Liver (tissue), 9 donors: ENCODE results near the gene PRSS27. TPM values are rescaled to one million over a fixed set of nuclear protein-coding genes. Genes with fewer than 3 reads are reported as not detected.

Experiments
- DNase-seq: peaks from one replicate; pipeline ENCODE4 v3.0.0-alpha.2; 2017; ENCODE audit warnings: low spot score
- H3K27ac ChIP-seq, 2 donors: one replicate each; pipeline ENCODE4 v1.7.0; 2013; ENCODE audit warnings: inconsistent platforms in 2 of 2, low read length in 2 of 2, control low read depth in 1 of 2, low read depth in 1 of 2, mild to moderate bottlenecking in 1 of 2
- H3K27me3 ChIP-seq, 4 donors: one replicate each; pipeline versions ENCODE4 v1.6.1 to v1.7.0; 2013; ENCODE audit warnings: low read length in 3 of 4, inconsistent platforms in 1 of 4, mild to moderate bottlenecking in 1 of 4, moderate library complexity in 1 of 4; ENCODE audit not compliant: control insufficient read depth in 4 of 4, insufficient read depth in 4 of 4
- H3K36me3 ChIP-seq, 4 donors: one replicate each; pipeline versions ENCODE4 v1.6.1 to v1.7.0; 2013; ENCODE audit warnings: low read length in 3 of 4, mild to moderate bottlenecking in 3 of 4, low read depth in 1 of 4, moderate library complexity in 1 of 4; ENCODE audit not compliant: control insufficient read depth in 4 of 4, insufficient read depth in 3 of 4
- H3K4me1 ChIP-seq, 4 donors: one replicate each; pipeline versions ENCODE4 v1.6.1 to v1.7.0; 2013; ENCODE audit warnings: low read length in 3 of 4, mild to moderate bottlenecking in 3 of 4, moderate library complexity in 1 of 4; ENCODE audit not compliant: control insufficient read depth in 4 of 4, insufficient read depth in 4 of 4
- H3K4me3 ChIP-seq, 3 donors: one replicate each; pipeline versions ENCODE4 v1.6.1 to v1.7.0; 2013; ENCODE audit warnings: low read length in 3 of 3, control low read depth in 1 of 3, low read depth in 1 of 3, mild to moderate bottlenecking in 1 of 3
- H3K9ac ChIP-seq, 2 donors: one replicate each; pipeline ENCODE4 v1.7.0; 2013; ENCODE audit warnings: low read length in 2 of 2, mild to moderate bottlenecking in 2 of 2, moderate library complexity in 2 of 2, control low read depth in 1 of 2, low read depth in 1 of 2
- H3K9me3 ChIP-seq, 4 donors: one replicate each; pipeline versions ENCODE4 v1.6.1 to v1.7.0; 2013; ENCODE audit warnings: low read length in 3 of 4; ENCODE audit not compliant: control insufficient read depth in 4 of 4
- ATF3 ChIP-seq: IDR thresholded peaks from 2 replicates; pipeline ENCODE4 v1.6.1; 2016; ENCODE audit warnings: antibody characterized with exemption
- CTCF ChIP-seq: fragments of 150-350 bp; IDR thresholded peaks from 2 replicates; pipeline ENCODE4 v1.5.1; 2017; ENCODE audit warnings: improper control_type of control experiment, low read depth, low read length; ENCODE audit not compliant: missing input control
- EGR1 ChIP-seq, 2 donors: IDR thresholded peaks; 2 replicates each; pipeline ENCODE4 v1.6.1; 2016 to 2018; ENCODE audit warnings: antibody characterized with exemption in 2 of 2, low read depth in 2 of 2
- FOXA1 ChIP-seq: IDR thresholded peaks from 2 replicates; pipeline ENCODE4 v1.6.1; 2016; ENCODE audit warnings: antibody characterized with exemption
- FOXA2 ChIP-seq: IDR thresholded peaks from 2 replicates; pipeline ENCODE4 v1.6.1; 2016; ENCODE audit warnings: antibody characterized with exemption
- GABPA ChIP-seq, 2 donors: IDR thresholded peaks in 1 of 2; conservative IDR thresholded peaks in 1 of 2; 2 replicates each; pipeline ENCODE4 v1.6.1; 2016; ENCODE audit warnings: antibody characterized with exemption in 2 of 2, mild to moderate bottlenecking in 1 of 2, moderate library complexity in 1 of 2
- HNF4A ChIP-seq, 2 donors: conservative IDR thresholded peaks; 2 replicates each; pipeline ENCODE4 v1.6.1; 2016; ENCODE audit warnings: antibody characterized with exemption in 2 of 2, mild to moderate bottlenecking in 2 of 2
- HNF4G ChIP-seq: IDR thresholded peaks from 2 replicates; pipeline ENCODE4 v1.6.1; 2016; ENCODE audit warnings: antibody characterized with exemption
- JUND ChIP-seq, 2 donors: IDR thresholded peaks; 2 replicates each; pipeline ENCODE4 v1.6.1; 2016; ENCODE audit warnings: antibody characterized with exemption in 2 of 2
- MAX ChIP-seq: IDR thresholded peaks from 2 replicates; pipeline ENCODE4 v1.6.1; 2016; ENCODE audit warnings: antibody characterized with exemption
- NR2F2 ChIP-seq: IDR thresholded peaks from 2 replicates; pipeline ENCODE4 v1.6.1; 2016; ENCODE audit warnings: antibody characterized with exemption
- RAD21 ChIP-seq, 2 donors: IDR thresholded peaks; 2 replicates each; pipeline ENCODE4 v1.6.1; 2016; ENCODE audit warnings: antibody characterized with exemption in 2 of 2, mild to moderate bottlenecking in 2 of 2
- REST ChIP-seq: IDR thresholded peaks from 2 replicates; pipeline ENCODE4 v1.6.1; 2016; ENCODE audit warnings: antibody characterized with exemption, mild to moderate bottlenecking
- RXRA ChIP-seq, 2 donors: IDR thresholded peaks; 2 replicates each; pipeline ENCODE4 v1.6.1; 2017 to 2018; ENCODE audit warnings: antibody characterized with exemption in 2 of 2, mild to moderate bottlenecking in 1 of 2
- SP1 ChIP-seq: IDR thresholded peaks from 2 replicates; pipeline ENCODE4 v1.6.1; 2018; ENCODE audit warnings: antibody characterized with exemption, mild to moderate bottlenecking
- TAF1 ChIP-seq: conservative IDR thresholded peaks from 2 replicates; pipeline ENCODE4 v1.6.1; 2016; ENCODE audit warnings: antibody characterized with exemption, mild to moderate bottlenecking
- YY1 ChIP-seq: IDR thresholded peaks from 2 replicates; pipeline ENCODE4 v1.6.1; 2016; ENCODE audit warnings: antibody characterized with exemption, mild to moderate bottlenecking
- ZBTB33 ChIP-seq: IDR thresholded peaks from 2 replicates; pipeline ENCODE4 v1.6.1; 2016; ENCODE audit warnings: antibody characterized with exemption
- WGBS: extraction: QIAGEN DNeasy Blood & Tissue Kit; methylation state at CpG from one replicate; pipeline ENCODE4 v1.1.7; 2013; 5-methylcytosine and 5-hydroxymethylcytosine counted together
- polyA plus RNA-seq, 2 donors: library from polyadenylated mRNA; stranded (reverse) in 1 of 2; unstranded in 1 of 2; fragments of 200-250 nt in 1 of 2; fragments of >200 nt in 1 of 2; fragmentation: Nextera tagmentation in 1 of 2; extraction: Ambion mirVana in 1 of 2; gene quantifications; one replicate each; pipeline versions ENCODE4 v1.2.1 to v1.2.3, GENCODE V29; 2013 to 2015
- total RNA-seq, 2 donors: library from RNA; depleted of rRNA; stranded (reverse); fragments of >200 nt; gene quantifications; one replicate each; pipeline ENCODE4 v1.2.3, GENCODE V29; 2014
- donor health status: healthy.
- donor health status: healthy.
- donor health status: healthy.
- donor health status: healthy.
- donor health status: healthy.

Gene PRSS27
- total and polyA plus RNA-seq, 4 donors, result 0.05 to 1.5 (median 0.22) TPM; not detected in 1

GRCh38 chr16:2692251-2692947 lies 27.6 kb downstream of the PRSS27 start:
- TF ChIP-seq TAF1 (no peak), JUND (IDR thresholded peaks at IDR 0.05) (no peak)
- no peak overlapping the region for H3K9ac ChIP-seq
- 90% methylated on average over 14 of the region's 14 CpGs for WGBS
- H3K4me3 ChIP-seq, result no peak overlapping the region
- H3K27me3 ChIP-seq, result no peaks in the 10 kb centered on the region
- DNase-seq, result no peak
- no peaks in the 10 kb centered on the region for H3K9me3 ChIP-seq
- no peak overlapping the region for H3K27ac ChIP-seq
- peaks cover 2 to 12% (median 7%) of the 10 kb centered on the region in 4 donors for H3K36me3 ChIP-seq
- peaks cover 0 to 8% (median 3%) of the 10 kb centered on the region in 4 donors for H3K4me1 ChIP-seq

- Histone ChIP-seq H3K4me1 (peaks cover 0 to 12% (median 7%) of the 10 kb centered on the region in 4 donors), H3K27ac (no peak overlapping the region), H3K9ac (no peak overlapping the region), H3K4me3 (no peak overlapping the region), H3K36me3 (peaks cover 0 to 10% (median 4%) of the 10 kb centered on the region in 4 donors), H3K9me3 (no peaks in the 10 kb centered on the region), H3K27me3 (no peaks in the 10 kb centered on the region)
- no peak for TF ChIP-seq RXRA (IDR thresholded peaks at IDR 0.05)
- TF ChIP-seq GABPA (IDR thresholded peaks at IDR 0.05 in 1 of 2, conservative IDR thresholded peaks at IDR 0.05 in 1 of 2), result no peak
- DNase-seq, result no peak
- WGBS, result 89% methylated on average over 29 of the region's 29 CpGs
Measured at GRCh38 chr16:2691491-2692248, 28.4 kb downstream of the PRSS27 start.

GRCh38 chr16:2690852-2691251 lies 29.2 kb downstream of the PRSS27 start:
- H3K27ac ChIP-seq, result no peak overlapping the region

More at GRCh38 chr16:2690852-2691251, 29.2 kb downstream of the PRSS27 start:
- H3K9ac ChIP-seq, result no peak overlapping the region
- DNase-seq, result no peak
- H3K9me3 ChIP-seq, result no peaks in the 10 kb centered on the region
- H3K27me3 ChIP-seq, result no peaks in the 10 kb centered on the region
- no peak overlapping the region for H3K4me3 ChIP-seq
- H3K36me3 ChIP-seq, result peaks cover 0 to 10% (median 4%) of the 10 kb centered on the region in 4 donors
- H3K4me1 ChIP-seq, result peaks cover 0 to 12% (median 7%) of the 10 kb centered on the region in 4 donors
- TF ChIP-seq YY1, result no peak
- no peak for TF ChIP-seq CTCF
- no peak for TF ChIP-seq EGR1 (IDR thresholded peaks at IDR 0.05; ENCODE audit: low read depth in 2 of 2)
- TF ChIP-seq ATF3, result no peak
- no peak for TF ChIP-seq MAX
- TF ChIP-seq HNF4A (conservative IDR thresholded peaks at IDR 0.05), result no peak
- no peak for TF ChIP-seq FOXA1
- no peak for TF ChIP-seq RXRA (IDR thresholded peaks at IDR 0.05)
- TF ChIP-seq HNF4G, result no peak
- TF ChIP-seq REST, result no peak
- no peak for TF ChIP-seq RAD21 (IDR thresholded peaks at IDR 0.05)
- no peak for TF ChIP-seq SP1
- no peak for TF ChIP-seq NR2F2
- no peak for TF ChIP-seq ZBTB33
- TF ChIP-seq FOXA2, result no peak
- TF ChIP-seq GABPA (IDR thresholded peaks at IDR 0.05 in 1 of 2, conservative IDR thresholded peaks at IDR 0.05 in 1 of 2), result no peak
- 97% methylated on average over 11 of the region's 11 CpGs for WGBS
